ENCODE results near the gene SLC37A2.

- TF ChIP-seq EZH2 (IDR thresholded peaks at IDR 0.05; ENCODE audit: borderline replicate concordance, low read length) (no peak), CTCF (IDR thresholded peaks at IDR 0.05; ENCODE audit: low read length) (no peak)
Observed at GRCh38 chr11:125110506-125110905, 47.4 kb downstream of the SLC37A2 start.

Data from OCI-LY1 (cell line).